Smooth muscle cell (in vitro differentiated cells): ENCODE data around the gene PGC. TPM values are rescaled to one million over a fixed set of nuclear protein-coding genes. Genes with fewer than 3 reads are reported as not detected.

Source experiments
- DNase-seq: peaks from one replicate; lab custom pipeline; 2025; ENCODE audit not compliant: unreplicated experiment; lab: John Stamatoyannopoulos, UW
- H2AFZ ChIP-seq: fragments of 200-600 bp; sonication (generic); 2 replicates; pipeline ENCODE4 v1.6.0; 2016; ENCODE audit warnings: antibody characterized with exemption, low read depth, mild to moderate bottlenecking
- H3F3A ChIP-seq: fragments of 200-600 bp; sonication (generic); 2 replicates; pipeline ENCODE4 v1.6.0; 2017; ENCODE audit warnings: antibody characterized with exemption, low read depth
- H3K27ac ChIP-seq: fragments of 200-600 bp; sonication (generic); 2 replicates; pipeline ENCODE4 v1.5.1; 2016; ENCODE audit warnings: low read depth, mild to moderate bottlenecking
- H3K27me3 ChIP-seq: fragments of 200-600 bp; sonication (generic); 2 replicates; pipeline ENCODE4 v1.6.1; 2016; ENCODE audit warnings: low read depth, mild to moderate bottlenecking
- H3K36me3 ChIP-seq: fragments of 200-600 bp; sonication (generic); 2 replicates; pipeline ENCODE4 v1.5.1; 2016; ENCODE audit warnings: low read depth
- H3K4me1 ChIP-seq: fragments of 200-600 bp; sonication (generic); 2 replicates; pipeline ENCODE4 v1.5.1; 2016; ENCODE audit warnings: low read depth
- H3K4me2 ChIP-seq: fragments of 200-600 bp; sonication (generic); 2 replicates; pipeline ENCODE4 v1.6.0; 2016; ENCODE audit warnings: mild to moderate bottlenecking
- H3K4me3 ChIP-seq: fragments of 200-600 bp; sonication (generic); 2 replicates; pipeline ENCODE4 v1.5.1; 2016; ENCODE audit warnings: mild to moderate bottlenecking
- H3K79me2 ChIP-seq: fragments of 200-600 bp; sonication (generic); 2 replicates; pipeline ENCODE4 v1.6.0; 2016; ENCODE audit warnings: low read depth, mild to moderate bottlenecking
- H3K9ac ChIP-seq: fragments of 200-600 bp; sonication (generic); 2 replicates; pipeline ENCODE4 v1.6.0; 2016; ENCODE audit warnings: low read depth
- H3K9me3 ChIP-seq: fragments of 200-600 bp; sonication (generic); replicated peaks from 2 replicates; pipeline ENCODE4 v1.5.1; 2016; ENCODE audit warnings: low read depth
- H4K20me1 ChIP-seq: fragments of 200-600 bp; sonication (generic); 2 replicates; pipeline ENCODE4 v1.6.0; 2016; ENCODE audit warnings: low read depth
- WGBS: methylation state at CpG from one replicate; pipeline ENCODE4 v1.1.7; 2016; ENCODE audit warnings: low lambda C conversion rate; 5-methylcytosine and 5-hydroxymethylcytosine counted together
- polyA plus RNA-seq: library from polyadenylated mRNA; unstranded; fragments of >200 nt; fragmentation: Nextera tagmentation; extraction: Ambion mirVana; gene quantifications from 2 replicates; pipeline ENCODE4 v1.2.1, GENCODE V29; 2016
- total RNA-seq: library from RNA; depleted of rRNA; stranded (reverse); fragments of >200 nt; gene quantifications from 2 replicates; pipeline ENCODE4 v1.2.3, GENCODE V29; 2014
- TF ChIP-seq, protein P1 (sequence below): fragments of 200-600 bp; sonication (generic); IDR thresholded peaks from 2 replicates; pipeline ENCODE4 v1.5.1; 2017; ENCODE audit warnings: borderline replicate concordance, mild to moderate bottlenecking, antibody characterized with exemption; ENCODE audit not compliant: insufficient read depth, poor library complexity, severe bottlenecking

Gene PGC
- total and polyA plus RNA-seq, 2 experiments from 2014 or later = not detected

DNA sequence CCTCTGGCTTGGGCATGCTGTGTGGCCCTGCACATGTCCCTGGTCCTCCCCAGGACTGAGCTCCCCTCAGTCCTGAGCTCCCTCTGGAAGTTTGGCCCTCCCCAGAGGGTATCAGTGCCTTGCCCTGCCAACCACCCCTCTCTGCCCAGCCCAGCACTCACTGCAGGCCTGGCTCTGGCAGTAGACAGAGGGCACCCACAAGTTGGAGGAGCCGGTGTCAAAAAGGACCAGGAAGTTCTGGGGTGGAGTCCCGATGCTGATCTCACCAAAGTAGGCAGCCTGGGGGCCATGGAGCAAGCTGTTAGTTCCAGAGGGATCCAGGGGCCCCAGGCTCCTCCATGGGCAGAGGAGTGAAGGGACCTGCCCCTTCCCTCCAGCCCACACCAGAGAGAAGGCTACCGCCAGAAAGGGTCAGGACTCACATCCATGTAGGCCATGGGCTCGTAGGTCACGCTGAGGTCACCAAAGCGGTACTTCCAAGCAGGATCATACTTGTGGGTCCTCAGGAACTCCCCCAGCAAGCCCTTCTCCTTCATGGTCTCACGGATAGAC is 2.9 kb downstream of the PGC start:
- no peak for DNase-seq
- no peak overlapping the region for H3K27ac ChIP-seq
- no peaks in the 10 kb centered on the region for H3K27me3 ChIP-seq
- no peaks in the 10 kb centered on the region for H3K4me1 ChIP-seq
- TF ChIP-seq, protein P1, sequence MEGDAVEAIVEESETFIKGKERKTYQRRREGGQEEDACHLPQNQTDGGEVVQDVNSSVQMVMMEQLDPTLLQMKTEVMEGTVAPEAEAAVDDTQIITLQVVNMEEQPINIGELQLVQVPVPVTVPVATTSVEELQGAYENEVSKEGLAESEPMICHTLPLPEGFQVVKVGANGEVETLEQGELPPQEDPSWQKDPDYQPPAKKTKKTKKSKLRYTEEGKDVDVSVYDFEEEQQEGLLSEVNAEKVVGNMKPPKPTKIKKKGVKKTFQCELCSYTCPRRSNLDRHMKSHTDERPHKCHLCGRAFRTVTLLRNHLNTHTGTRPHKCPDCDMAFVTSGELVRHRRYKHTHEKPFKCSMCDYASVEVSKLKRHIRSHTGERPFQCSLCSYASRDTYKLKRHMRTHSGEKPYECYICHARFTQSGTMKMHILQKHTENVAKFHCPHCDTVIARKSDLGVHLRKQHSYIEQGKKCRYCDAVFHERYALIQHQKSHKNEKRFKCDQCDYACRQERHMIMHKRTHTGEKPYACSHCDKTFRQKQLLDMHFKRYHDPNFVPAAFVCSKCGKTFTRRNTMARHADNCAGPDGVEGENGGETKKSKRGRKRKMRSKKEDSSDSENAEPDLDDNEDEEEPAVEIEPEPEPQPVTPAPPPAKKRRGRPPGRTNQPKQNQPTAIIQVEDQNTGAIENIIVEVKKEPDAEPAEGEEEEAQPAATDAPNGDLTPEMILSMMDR = no peak
- H3K36me3 ChIP-seq = no peaks in the 10 kb centered on the region
- no peak overlapping the region for H2AFZ ChIP-seq
- H3F3A ChIP-seq = no peaks in the 10 kb centered on the region
- H4K20me1 ChIP-seq = no peaks in the 10 kb centered on the region
- no peaks in the 10 kb centered on the region for H3K9me3 ChIP-seq
- no peak overlapping the region for H3K9ac ChIP-seq
- H3K4me2 ChIP-seq = no peak overlapping the region
- H3K4me3 ChIP-seq = no peak overlapping the region
- no peaks in the 10 kb centered on the region for H3K79me2 ChIP-seq
- 91% methylated on average over 7 of the region's 7 CpGs for WGBS

GRCh38 chr6:41743406-41744235 is 3.6 kb downstream of the PGC start:
- H3K27ac ChIP-seq = no peak overlapping the region
- H3K9ac ChIP-seq = no peak overlapping the region
- H3K4me3 ChIP-seq = no peak overlapping the region
- H3K4me1 ChIP-seq = no peaks in the 10 kb centered on the region
- WGBS = 86% methylated on average over 6 of the region's 6 CpGs
- H3K36me3 ChIP-seq = no peaks in the 10 kb centered on the region
- H3F3A ChIP-seq = no peaks in the 10 kb centered on the region
- DNase-seq = no peak
- H2AFZ ChIP-seq = no peak overlapping the region
- TF ChIP-seq, protein P1 = no peak
- no peaks in the 10 kb centered on the region for H3K79me2 ChIP-seq
- H3K4me2 ChIP-seq = no peak overlapping the region
- no peaks in the 10 kb centered on the region for H4K20me1 ChIP-seq
- H3K9me3 ChIP-seq = no peaks in the 10 kb centered on the region
- H3K27me3 ChIP-seq = no peaks in the 10 kb centered on the region

GRCh38 chr6:41741625-41742490 is 5.3 kb downstream of the PGC start:
- no peak overlapping the region for H3K4me2 ChIP-seq
- 86% methylated on average over 20 of the region's 20 CpGs for WGBS
- no peaks in the 10 kb centered on the region for H4K20me1 ChIP-seq
- no peaks in the 10 kb centered on the region for H3F3A ChIP-seq
- H3K9ac ChIP-seq = no peak overlapping the region
- H3K27me3 ChIP-seq = no peaks in the 10 kb centered on the region
- no peaks in the 10 kb centered on the region for H3K36me3 ChIP-seq
- no peak overlapping the region for H2AFZ ChIP-seq
- H3K27ac ChIP-seq = no peak overlapping the region
- H3K9me3 ChIP-seq = no peaks in the 10 kb centered on the region
- DNase-seq = no peak
- H3K79me2 ChIP-seq = no peaks in the 10 kb centered on the region
- no peaks in the 10 kb centered on the region for H3K4me1 ChIP-seq
- no peak overlapping the region for H3K4me3 ChIP-seq
- TF ChIP-seq, protein P1 = no peak
